Measurements from ENCODE around the gene MEFV. TPM values are rescaled to one million over a fixed set of nuclear protein-coding genes. Genes with fewer than 3 reads are reported as not detected.
"Not testable (repeated sequence)": the region's sequence is repeated elsewhere in the genome, so short reads cannot be mapped to it uniquely, and the experiment has no call there.

Gene MEFV
- polyA plus RNA-seq, 1 experiment, result not detected

- POLR2A ChIA-PET, result no interaction called here
- no peak for DNase-seq (ENCODE audit: low read depth, low spot score)
- H3K27me3 ChIP-seq (ENCODE audit: control insufficient read depth, insufficient read depth, low read length), result peaks cover 4% of the 10 kb centered on the region
- H3K4me3 ChIP-seq (ENCODE audit: low read depth, low read length), result no peak overlapping the region
- CTCF ChIA-PET, result interaction anchor here (0.6 to 4.3 kb wide), 2 partner anchors 10 to 27 kb away, joined by 4 to 24 read pairs; no protein-coding TSS in a partner anchor
- no peak for TF ChIP-seq CTCF (IDR thresholded peaks at IDR 0.05; ENCODE audit: low read depth, low read length)
- H3K27ac ChIP-seq (ENCODE audit: low read depth, low read length), result no peak overlapping the region
- H3K9me3 ChIP-seq (ENCODE audit: control insufficient read depth, insufficient read depth, low read length), result no peaks in the 10 kb centered on the region
Observed at GRCh38 chr16:3276679-3277078, 20.2 kb upstream of the MEFV start.

DNA sequence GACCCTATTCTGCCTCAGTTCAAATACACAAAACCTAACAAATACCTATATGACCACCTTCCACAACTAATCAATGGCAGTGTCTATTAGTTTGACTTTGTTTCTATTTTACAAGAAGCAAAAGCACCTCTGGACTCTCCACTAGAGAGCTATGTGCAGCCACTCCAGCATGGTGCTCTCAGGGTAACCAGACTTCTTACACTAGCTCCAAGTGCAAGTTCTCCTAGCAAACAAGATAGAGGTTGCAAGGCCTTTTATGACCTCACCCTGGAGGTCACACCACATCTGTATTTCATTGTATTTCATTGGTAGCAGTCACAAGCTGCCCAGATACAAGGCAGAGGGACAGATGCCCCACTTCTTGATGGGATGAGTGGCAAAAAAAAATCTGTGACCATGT is 18.5 kb upstream of the MEFV start:
- ChIA-PET POLR2A (no interaction called here), CTCF (interaction anchor here (4.3 kb wide), 1 partner anchor 8 kb away, joined by 24 read pairs; no protein-coding TSS in a partner anchor)
- no peak for DNase-seq (ENCODE audit: low read depth, low spot score)
- Histone ChIP-seq H3K9me3 (ENCODE audit: control insufficient read depth, insufficient read depth, low read length) (no peaks in the 10 kb centered on the region), H3K27me3 (ENCODE audit: control insufficient read depth, insufficient read depth, low read length) (peaks cover 4% of the 10 kb centered on the region), H3K27ac (ENCODE audit: low read depth, low read length) (no peak overlapping the region), H3K4me3 (ENCODE audit: low read depth, low read length) (no peak overlapping the region)
- no peak for TF ChIP-seq CTCF (IDR thresholded peaks at IDR 0.05; ENCODE audit: low read depth, low read length)

DNA sequence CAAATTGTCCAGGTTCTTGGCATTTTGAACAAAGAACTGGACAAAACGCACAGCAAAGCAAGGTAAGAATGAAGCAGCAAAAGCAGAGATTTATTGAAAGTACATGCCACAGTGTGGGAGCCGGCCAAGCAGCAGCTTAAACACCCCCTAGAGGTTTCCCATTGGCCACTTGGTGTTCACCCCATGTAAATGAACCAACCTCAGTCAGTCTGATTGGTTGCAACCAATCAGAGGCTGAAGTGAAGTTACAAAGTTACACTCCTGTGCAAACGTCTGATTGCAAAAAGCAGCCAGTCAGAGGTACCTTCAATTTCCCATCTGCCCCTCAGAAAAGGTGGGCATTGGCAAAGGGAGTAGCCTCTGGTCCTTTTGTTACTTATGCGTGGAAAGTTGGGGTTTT is 18.1 kb upstream of the MEFV start:
- POLR2A ChIA-PET, result interaction anchor here (1.0 kb wide), 1 partner anchor 8 kb away, joined by 4 read pairs; no protein-coding TSS in a partner anchor
- H3K27ac ChIP-seq (ENCODE audit: low read depth, low read length), result no peak overlapping the region
- no peak for TF ChIP-seq CTCF (IDR thresholded peaks at IDR 0.05; ENCODE audit: low read depth, low read length)
- CTCF ChIA-PET, result interaction anchor here (4.3 kb wide), 1 partner anchor 7 kb away, joined by 24 read pairs; no protein-coding TSS in a partner anchor
- H3K27me3 ChIP-seq (ENCODE audit: control insufficient read depth, insufficient read depth, low read length), result peaks cover 4% of the 10 kb centered on the region
- H3K9me3 ChIP-seq (ENCODE audit: control insufficient read depth, insufficient read depth, low read length), result no peaks in the 10 kb centered on the region
- no peak for DNase-seq (ENCODE audit: low read depth, low spot score)
- H3K4me3 ChIP-seq (ENCODE audit: low read depth, low read length), result no peak overlapping the region

DNA sequence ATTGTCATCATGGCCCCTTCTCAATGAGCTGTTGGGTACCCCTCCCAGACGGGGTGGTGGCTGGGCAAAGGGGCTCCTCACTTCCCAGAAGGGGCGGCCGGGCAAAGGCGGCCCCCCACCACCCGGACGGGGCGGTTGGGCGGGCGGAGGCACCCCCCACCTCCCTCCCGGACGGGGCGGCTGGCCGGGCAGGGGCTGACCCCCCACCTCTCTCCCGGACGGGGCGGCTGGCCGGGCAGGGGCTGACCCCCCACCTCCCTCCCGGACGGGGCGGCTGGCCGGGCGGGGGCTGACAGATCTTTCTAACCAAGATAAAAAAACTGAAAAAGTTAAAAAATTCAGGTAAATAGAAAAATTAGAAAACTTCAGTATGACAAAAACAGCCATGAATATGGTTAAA is 14.8 kb upstream of the MEFV start:
- POLR2A ChIA-PET; CTCF ChIA-PET; H3K27ac ChIP-seq (ENCODE audit: low read depth, low read length); DNase-seq (ENCODE audit: low read depth, low spot score); H3K9me3 ChIP-seq (ENCODE audit: control insufficient read depth, insufficient read depth, low read length); H3K27me3 ChIP-seq (ENCODE audit: control insufficient read depth, insufficient read depth, low read length); H3K4me3 ChIP-seq (ENCODE audit: low read depth, low read length): not testable (repeated sequence)

- POLR2A ChIA-PET; H3K9me3 ChIP-seq (ENCODE audit: control insufficient read depth, insufficient read depth, low read length); H3K27ac ChIP-seq (ENCODE audit: low read depth, low read length); CTCF ChIA-PET; H3K4me3 ChIP-seq (ENCODE audit: low read depth, low read length); H3K27me3 ChIP-seq (ENCODE audit: control insufficient read depth, insufficient read depth, low read length); DNase-seq (ENCODE audit: low read depth, low spot score): not testable (repeated sequence)
Observed at GRCh38 chr16:3270718-3271117, 14.3 kb upstream of the MEFV start.

GRCh38 chr16:3268294-3268693 is 11.9 kb upstream of the MEFV start:
- no peak for TF ChIP-seq CTCF (IDR thresholded peaks at IDR 0.05; ENCODE audit: low read depth, low read length)
- no peak overlapping the region for H3K27ac ChIP-seq (ENCODE audit: low read depth, low read length)
- no peaks in the 10 kb centered on the region for H3K27me3 ChIP-seq (ENCODE audit: control insufficient read depth, insufficient read depth, low read length)
- POLR2A ChIA-PET, result interaction anchor here (1.9 kb wide), 1 partner anchor 14 kb away, joined by 5 read pairs; the partner anchor contains the start of gene ZNF263
- DNase-seq (ENCODE audit: low read depth, low spot score), result no peak
- H3K9me3 ChIP-seq (ENCODE audit: control insufficient read depth, insufficient read depth, low read length), result peaks cover 5% of the 10 kb centered on the region; the same call in 1 of the 2 replicates
- CTCF ChIA-PET, result interaction anchor here (0.6 to 2.1 kb wide), 2 partner anchors 8 to 10 kb away, joined by 3 to 24 read pairs; no protein-coding TSS in a partner anchor
- H3K4me3 ChIP-seq (ENCODE audit: low read depth, low read length), result no peak overlapping the region

Measured in AG04450 (cell line).